MM.1S (cell line): ENCODE measurements around the gene CYS1.

Experiments used
- EZH2phosphoT487 ChIP-seq: fragments of 300-600 bp; sonication (generic); IDR thresholded peaks from 2 replicates; pipeline ENCODE4 v1.6.1; 2018; ENCODE audit warnings: antibody characterized with exemption, low read length
- TF ChIP-seq, protein P1 (sequence below): fragments of 300-600 bp; sonication (generic); IDR thresholded peaks from 2 replicates; pipeline ENCODE4 v1.5.1; 2016; ENCODE audit warnings: antibody characterized with exemption, low read length, mixed read lengths

DNA sequence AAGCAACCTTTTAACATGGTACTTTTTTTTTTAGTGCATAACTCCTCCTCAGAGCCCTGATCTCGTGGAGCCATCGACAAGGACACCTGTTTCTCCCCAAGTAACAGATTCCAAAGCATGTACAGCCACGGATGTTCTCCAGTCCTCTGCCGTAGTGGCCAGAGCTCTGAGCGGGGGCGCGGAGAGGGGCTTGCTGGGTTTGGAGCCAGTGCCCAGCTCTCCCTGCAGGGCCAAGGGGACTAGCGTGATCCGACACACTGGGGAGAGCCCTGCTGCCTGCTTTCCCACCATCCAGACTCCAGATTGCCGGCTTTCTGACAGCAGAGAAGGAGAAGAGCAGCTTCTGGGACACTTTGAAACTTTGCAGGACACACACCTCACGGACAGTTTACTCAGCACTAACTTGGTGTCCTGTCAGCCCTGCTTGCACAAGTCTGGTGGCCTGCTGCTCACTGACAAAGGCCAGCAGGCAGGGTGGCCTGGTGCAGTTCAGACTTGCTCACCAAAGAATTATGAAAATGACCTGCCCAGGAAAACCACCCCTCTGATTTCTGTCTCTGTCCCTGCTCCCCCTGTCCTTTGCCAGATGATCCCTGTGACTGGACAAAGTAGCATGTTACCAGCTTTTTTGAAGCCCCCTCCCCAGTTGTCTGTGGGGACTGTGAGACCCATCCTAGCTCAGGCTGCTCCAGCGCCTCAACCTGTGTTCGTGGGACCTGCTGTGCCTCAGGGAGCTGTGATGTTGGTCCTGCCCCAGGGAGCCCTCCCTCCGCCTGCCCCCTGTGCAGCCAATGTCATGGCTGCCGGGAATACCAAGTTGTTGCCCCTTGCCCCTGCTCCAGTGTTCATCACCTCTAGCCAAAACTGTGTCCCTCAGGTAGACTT, 32.4 kb downstream of the CYS1 start:
- no peak for TF ChIP-seq EZH2phosphoT487
- TF ChIP-seq, protein P1, sequence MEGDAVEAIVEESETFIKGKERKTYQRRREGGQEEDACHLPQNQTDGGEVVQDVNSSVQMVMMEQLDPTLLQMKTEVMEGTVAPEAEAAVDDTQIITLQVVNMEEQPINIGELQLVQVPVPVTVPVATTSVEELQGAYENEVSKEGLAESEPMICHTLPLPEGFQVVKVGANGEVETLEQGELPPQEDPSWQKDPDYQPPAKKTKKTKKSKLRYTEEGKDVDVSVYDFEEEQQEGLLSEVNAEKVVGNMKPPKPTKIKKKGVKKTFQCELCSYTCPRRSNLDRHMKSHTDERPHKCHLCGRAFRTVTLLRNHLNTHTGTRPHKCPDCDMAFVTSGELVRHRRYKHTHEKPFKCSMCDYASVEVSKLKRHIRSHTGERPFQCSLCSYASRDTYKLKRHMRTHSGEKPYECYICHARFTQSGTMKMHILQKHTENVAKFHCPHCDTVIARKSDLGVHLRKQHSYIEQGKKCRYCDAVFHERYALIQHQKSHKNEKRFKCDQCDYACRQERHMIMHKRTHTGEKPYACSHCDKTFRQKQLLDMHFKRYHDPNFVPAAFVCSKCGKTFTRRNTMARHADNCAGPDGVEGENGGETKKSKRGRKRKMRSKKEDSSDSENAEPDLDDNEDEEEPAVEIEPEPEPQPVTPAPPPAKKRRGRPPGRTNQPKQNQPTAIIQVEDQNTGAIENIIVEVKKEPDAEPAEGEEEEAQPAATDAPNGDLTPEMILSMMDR, result no peak
